GM12878 (cell line): ENCODE data around the gene RHEX. TPM values are rescaled to one million over a fixed set of nuclear protein-coding genes. Genes with fewer than 3 reads are reported as not detected.

ENCODE experiments used
- ATAC-seq: fragments of 200-7000 bp; cut with Tn5 transposase; 3 replicates; pipeline ENCODE4 v1.9.1; 2020; ENCODE audit warnings: mild to moderate bottlenecking, moderate library complexity
- BruUV-seq: library from RNA; stranded (reverse); fragments of 400-500 nt; replicated peaks from 2 replicates; lab custom pipeline; 2021; lab: Mats Ljungman, UMichigan
- CTCF ChIA-PET: fragments of 300-600 bp; sonication (Branson Sonifier 250); formaldehyde crosslinking; extraction: SDS; loops from one replicate; lab custom pipeline; 2021; ENCODE audit warnings: inconsistent platforms; lab: Yijun Ruan, JAX
- POLR2A ChIA-PET: fragments of 350-600 bp; formaldehyde crosslinking; extraction: SDS; loops from one replicate; lab custom pipeline; 2021; ENCODE audit warnings: inconsistent platforms; lab: Charles Lee
- RAD21 ChIA-PET: fragments of 300-600 bp; sonication (Branson Sonifier 250); formaldehyde crosslinking; loops from one replicate; lab custom pipeline; 2023; ENCODE audit warnings: antibody characterized with exemption; ENCODE audit not compliant: unreplicated experiment; lab: Charles Lee
- SMC1A ChIA-PET: fragments of 300-600 bp; sonication (Branson Sonifier 250); formaldehyde crosslinking; loops from one replicate; lab custom pipeline; 2023; ENCODE audit not compliant: unreplicated experiment, uncharacterized antibody; lab: Charles Lee
- DNase-seq: peaks from one replicate; pipeline ENCODE4 v3.0.0-alpha.2; 2011; ENCODE audit warnings: low read depth, low spot score
- FAIRE-seq: peaks from 3 replicates; lab custom pipeline; 2011; peaks lifted over from hg19 to GRCh38; lab: Jason Lieb, UNC
- H2AFZ ChIP-seq: 2 replicates; pipeline ENCODE4 v1.6.0; 2011; ENCODE audit warnings: low read depth, low read length, control low read depth; ENCODE audit not compliant: control insufficient read depth
- H3K27ac ChIP-seq: 2 replicates; pipeline ENCODE4 v1.5.1; 2011; ENCODE audit warnings: control low read depth; ENCODE audit not compliant: control insufficient read depth, insufficient read depth
- H3K27me3 ChIP-seq, 2 experiments: replicated peaks in 1 of 2; 2 replicates each; pipeline versions ENCODE4 v1.6.0 to v1.6.1; 2011; ENCODE audit warnings: low read length in 1 of 2; ENCODE audit not compliant: control insufficient read depth in 2 of 2, insufficient read depth in 2 of 2
- H3K36me3 ChIP-seq, 2 experiments: 2 replicates each; pipeline ENCODE4 v1.5.1; 2011; ENCODE audit warnings: low read length in 1 of 2; ENCODE audit not compliant: control insufficient read depth in 2 of 2, insufficient read depth in 2 of 2
- H3K4me1 ChIP-seq: 2 replicates; pipeline ENCODE4 v1.6.1; 2011; ENCODE audit warnings: mild to moderate bottlenecking, low read length, moderate library complexity, mixed read lengths; ENCODE audit not compliant: control insufficient read depth, insufficient read depth
- H3K4me2 ChIP-seq: 2 replicates; pipeline ENCODE4 v1.6.0; 2011; ENCODE audit warnings: control low read depth; ENCODE audit not compliant: control insufficient read depth, insufficient read depth
- H3K4me3 ChIP-seq: fragments of 200-600 bp; sonication (generic); 2 replicates; pipeline ENCODE4 v1.5.1; 2016
- H3K79me2 ChIP-seq: 2 replicates; pipeline ENCODE4 v1.6.0; 2011; ENCODE audit warnings: low read length; ENCODE audit not compliant: control insufficient read depth, insufficient read depth
- H3K9ac ChIP-seq: 2 replicates; pipeline ENCODE4 v1.8.0; 2011; ENCODE audit warnings: low read length, control low read depth, mixed read lengths; ENCODE audit not compliant: control insufficient read depth, insufficient read depth
- H3K9me3 ChIP-seq: replicated peaks from 3 replicates; pipeline ENCODE4 v1.5.1; 2011; ENCODE audit warnings: mild to moderate bottlenecking, low read length; ENCODE audit not compliant: control insufficient read depth, insufficient read depth
- H4K20me1 ChIP-seq: 2 replicates; pipeline ENCODE4 v1.6.0; 2011; ENCODE audit not compliant: control insufficient read depth, insufficient read depth
- ATF2 ChIP-seq: IDR thresholded peaks from 2 replicates; pipeline ENCODE4 v1.6.1; 2012; ENCODE audit warnings: low read length, inconsistent platforms
- ELK1 ChIP-seq: IDR thresholded peaks from 2 replicates; pipeline ENCODE4 v1.6.1; 2012; ENCODE audit warnings: low read depth, low read length, improper control_type of control experiment
- EZH2 ChIP-seq: IDR thresholded peaks from 2 replicates; pipeline ENCODE4 v1.6.1; 2012; ENCODE audit warnings: low read depth, mild to moderate bottlenecking, control low read depth, inconsistent platforms, low read length, borderline replicate concordance; ENCODE audit not compliant: control insufficient read depth
- FOS ChIP-seq: IDR thresholded peaks from 3 replicates; pipeline ENCODE4 v1.6.1; 2011; ENCODE audit warnings: borderline replicate concordance; ENCODE audit not compliant: insufficient read length; ENCODE audit errors: extremely low read depth
- NR2C2 ChIP-seq: IDR thresholded peaks from 2 replicates; pipeline ENCODE4 v1.6.1; 2011; ENCODE audit warnings: borderline replicate concordance, low read depth; ENCODE audit not compliant: control insufficient read depth, insufficient read length
- PKNOX1 ChIP-seq: fragments of 450-650 bp; IDR thresholded peaks from 2 replicates; pipeline ENCODE4 v1.6.1; 2016; ENCODE audit warnings: mild to moderate bottlenecking
- RUNX3 ChIP-seq: IDR thresholded peaks from 2 replicates; pipeline ENCODE4 v1.6.1; 2012; ENCODE audit warnings: low read length, inconsistent platforms
- SMARCA5 ChIP-seq: fragments of 450-650 bp; IDR thresholded peaks from 2 replicates; pipeline ENCODE4 v1.6.1; 2017; ENCODE audit warnings: mild to moderate bottlenecking
- SMC3 ChIP-seq: IDR thresholded peaks from 2 replicates; pipeline ENCODE4 v1.6.1; 2011; ENCODE audit warnings: low read length, improper control_type of control experiment, borderline replicate concordance
- TCF12 ChIP-seq: IDR thresholded peaks from 2 replicates; pipeline ENCODE4 v1.6.1; 2011; ENCODE audit warnings: low read depth, mild to moderate bottlenecking, low read length
- TCF3 ChIP-seq: IDR thresholded peaks from 2 replicates; pipeline ENCODE4 v1.6.1; 2012; ENCODE audit warnings: low read depth, mild to moderate bottlenecking, low read length, borderline replicate concordance; ENCODE audit not compliant: insufficient read depth
- TCF7 ChIP-seq: IDR thresholded peaks from 2 replicates; pipeline ENCODE4 v1.6.1; 2014; ENCODE audit warnings: antibody characterized with exemption, borderline replicate concordance
- ZBTB11 ChIP-seq: fragments of 450-650 bp; formaldehyde crosslinking; IDR thresholded peaks from 2 replicates; pipeline ENCODE4 v1.5.0; 2022; ENCODE audit warnings: mild to moderate bottlenecking, missing genetic modification characterization
- ZNF622 ChIP-seq: fragments of 450-650 bp; IDR thresholded peaks from 2 replicates; pipeline ENCODE4 v1.6.1; 2017; ENCODE audit warnings: mild to moderate bottlenecking, inconsistent platforms
- WGBS: methylation state at CpG from one replicate; pipeline ENCODE4 v1.1.6; 2016; ENCODE audit warnings: low lambda C conversion rate; ENCODE audit not compliant: insufficient replicate concordance, insufficient coverage; ENCODE audit errors: missing lambda C conversion rate; 5-methylcytosine and 5-hydroxymethylcytosine counted together
- in situ Hi-C: fragments of 300-500 bp; cut with MboI; formaldehyde crosslinking; loops from 9 replicates; pipeline ENCODE4 v1.14.3; 2018; ENCODE audit warnings: mixed read lengths
- intact Hi-C: fragments of 100-400 bp; cut with micrococcal nuclease; formaldehyde crosslinking; loops from one replicate; pipeline ENCODE4 v1.14.2; 2022; ENCODE audit not compliant: unreplicated experiment
- polyA plus RNA-seq, 11 experiments: library from polyadenylated mRNA; depleted of rRNA in 4 of 11; unstranded in 6 of 11; stranded (reverse) in 5 of 11; fragments of >200 nt; fragmentation: Nextera tagmentation in 4 of 11; fragmentation: Illumina TruSeq in 1 of 11; extraction: Ambion mirVana in 4 of 11; extraction: Trizol in 1 of 11; gene quantifications; 1 replicate in 1 of 11; 2 replicates in 10 of 11; pipeline versions ENCODE4 v1.2.1 to v1.2.3, GENCODE V29; 2011 to 2016; ENCODE audit warnings: inconsistent platforms in 2 of 11, missing spikeins in 2 of 11, low read depth in 1 of 11
- total RNA-seq, 4 experiments: library from RNA; depleted of rRNA in 3 of 4; stranded (reverse); fragments of >200 nt in 3 of 4; fragmentation: Illumina TruSeq in 1 of 4; extraction: Trizol in 1 of 4; gene quantifications; 2 replicates each; pipeline versions ENCODE4 v1.2.1 to v1.2.3, GENCODE V29; 2013 to 2021

The RHEX gene
- total and polyA plus RNA-seq, 10 of the 15 experiments (the other 5 are each of a cell fraction or from before 2014, with no cell fraction given) = 2.4 to 11.4 (median 5.7) TPM

- no peak for TF ChIP-seq EZH2
- no peak for TF ChIP-seq SMC3
- TF ChIP-seq NR2C2 = no peak
- no peak for TF ChIP-seq TCF12
- TF ChIP-seq TCF3 = no peak
Measured at GRCh38 chr1:206125346-206125745, 72.4 kb downstream of the RHEX start (continued).

GRCh38 chr1:206127336-206127735 lies 74.4 kb downstream of the RHEX start:
- Histone ChIP-seq H3K79me2 (no peaks in the 10 kb centered on the region), H3K4me1 (no peaks in the 10 kb centered on the region), H3K9me3 (no peaks in the 10 kb centered on the region), H3K27ac (no peak overlapping the region), H3K9ac (no peak overlapping the region), H3K27me3 (peaks cover 2 to 10% of the 10 kb centered on the region in 2 experiments; a peak in 3 of 4 replicates), H3K4me2 (no peak overlapping the region), H3K36me3 (no peaks in the 10 kb centered on the region), H2AFZ (no peak overlapping the region), H3K4me3 (no peak overlapping the region), H4K20me1 (no peaks in the 10 kb centered on the region)
- FAIRE-seq (no peak), DNase-seq (no peak), ATAC-seq (no peak)
- RAD21 ChIA-PET = no interaction called here
- CTCF ChIA-PET = no interaction called here
- no peak for TF ChIP-seq RUNX3
- no peak for TF ChIP-seq ZNF622
- no peak for TF ChIP-seq SMARCA5
- TF ChIP-seq ATF2 = no peak
- no peak for TF ChIP-seq ELK1
- TF ChIP-seq PKNOX1 = no peak
- TF ChIP-seq FOS = no peak
- TF ChIP-seq ZBTB11 (CRISPR knock-in tag) = no peak
- no peak for TF ChIP-seq TCF7
- in situ Hi-C loops = no loop called here
- POLR2A ChIA-PET = interaction anchor here (0.7 kb wide), 1 partner anchor 135 kb away, joined by 4 read pairs; no protein-coding TSS in a partner anchor
- 22% methylated on average over 9 of the region's 9 CpGs for WGBS
- SMC1A ChIA-PET = interaction anchor here (1.4 kb wide), 1 partner anchor 10 kb away, joined by 3 read pairs; no protein-coding TSS in a partner anchor
- intact Hi-C loops = no loop called here
- no TSS peak for BruUV-seq
